Right lobe of liver (tissue), 6 donors: ENCODE measurements around the gene LSMEM2. TPM values are rescaled to one million over a fixed set of nuclear protein-coding genes. Genes with fewer than 3 reads are reported as not detected.

Source experiments
- ATAC-seq, 4 donors: fragments of 200-7000 bp; cut with Tn5 transposase; one replicate each; pipeline ENCODE4 v1.9.1; 2020; ENCODE audit warnings: mild to moderate bottlenecking in 4 of 4, moderate library complexity in 4 of 4
- DNase-seq, 3 donors: peaks; one replicate each; pipeline ENCODE4 v3.0.0-alpha.2; 2020
- H3K27ac ChIP-seq, 3 donors: fragments of 200-600 bp; one replicate each; pipeline ENCODE4 v1.8.0; 2022
- H3K27me3 ChIP-seq, 2 donors: fragments of 200-600 bp; one replicate each; pipeline ENCODE4 v1.8.0; 2022
- H3K36me3 ChIP-seq, 4 donors: fragments of 200-600 bp; sonication (generic) in 1 of 4; one replicate each; pipeline versions ENCODE4 v1.5.1 to v1.8.0; 2017 to 2022; ENCODE audit warnings: control low read depth in 1 of 4
- H3K4me1 ChIP-seq, 4 donors: fragments of 200-600 bp; sonication (generic) in 1 of 4; one replicate each; pipeline versions ENCODE4 v1.5.1 to v1.8.0; 2017 to 2022; ENCODE audit warnings: control low read depth in 1 of 4
- H3K4me3 ChIP-seq, 3 donors: fragments of 200-600 bp; one replicate each; pipeline ENCODE4 v1.8.0; 2022
- H3K9me3 ChIP-seq, 4 donors: fragments of 200-600 bp; sonication (generic) in 1 of 4; one replicate each; pipeline versions ENCODE4 v1.5.1 to v1.8.0; 2017 to 2022; ENCODE audit warnings: control low read depth in 1 of 4
- CTCF ChIP-seq, 4 donors: fragments of 200-600 bp in 3 of 4; fragments of 450-650 bp in 1 of 4; IDR thresholded peaks; one replicate each; pipeline versions ENCODE4 v1.5.1 to v1.8.0; 2016 to 2022; ENCODE audit warnings: antibody characterized with exemption in 4 of 4, mild to moderate bottlenecking in 2 of 4
- POLR2A ChIP-seq: fragments of 450-650 bp; IDR thresholded peaks from one replicate; pipeline ENCODE4 v1.6.1; 2017; ENCODE audit warnings: antibody characterized with exemption, mild to moderate bottlenecking
- WGBS: methylation state at CpG from one replicate; pipeline ENCODE4 v1.1.6; 2018; ENCODE audit warnings: low coverage, low lambda C conversion rate; ENCODE audit not compliant: insufficient coverage; ENCODE audit errors: missing lambda C conversion rate; 5-methylcytosine and 5-hydroxymethylcytosine counted together
- intact Hi-C, 2 donors: fragments of 100-400 bp; cut with DNase I; formaldehyde crosslinking; loops; one replicate each; pipeline versions ENCODE4 v1.11.2 to v1.14.1; 2022
- total RNA-seq, 6 experiments: library from RNA; depleted of rRNA in 2 of 6; stranded (reverse); fragments of >200 nt in 2 of 6; fragmentation: NEBNext Ultra II Directional in 3 of 6; extraction: Animal tissue kit (Norgen Biotek cat#: 25700) in 3 of 6; gene quantifications; one replicate each; pipeline versions ENCODE4 v1.1.0 to v1.2.4, GENCODE V29; 2016 to 2023
- donor health status: DM: no; HTN: yes; CAD: no.
- donor health status: DM: no; HTN: no; CAD: no.
- donor health status: DM: no; HTN: no; CAD: no.
- donor health status: DM: no; HTN: yes; CAD: no.
- donor health status: DM: no; HTN: yes; CAD: no.

The LSMEM2 gene
- total RNA-seq, 6 experiments from 2014 or later = not detected

GRCh38 chr3:50248387-50248786 lies 30.5 kb upstream of the LSMEM2 start:
- Histone ChIP-seq H3K4me3 (no peak overlapping the region), H3K4me1 (peaks cover 0 to 70% (median 14%) of the 10 kb centered on the region in 4 donors), H3K36me3 (peaks cover 0 to 9% (median 3%) of the 10 kb centered on the region in 4 donors), H3K27ac (peak overlapping the region; percentile 36 to 53 (median 43)), H3K27me3 (no peaks in the 10 kb centered on the region), H3K9me3 (no peaks in the 10 kb centered on the region)
- ATAC-seq (peak; percentile 3 to 44 (median 26)), DNase-seq (peak in 1 of 3 donors; percentile 55)
- intact Hi-C loops = no loop called here
- TF ChIP-seq POLR2A (no peak), CTCF (IDR thresholded peaks at IDR 0.05) (no peak)
- 38% methylated on average over 2 of the region's 3 CpGs for WGBS

- no peaks in the 10 kb centered on the region for H3K9me3 ChIP-seq
- no peak overlapping the region for H3K4me3 ChIP-seq
- peaks cover 0 to 70% (median 21%) of the 10 kb centered on the region in 4 donors for H3K4me1 ChIP-seq
- intact Hi-C loops = no loop called here
- peak overlapping the region in 1 of 3 donors; percentile 43 for H3K27ac ChIP-seq
- TF ChIP-seq POLR2A = no peak
- no peak for TF ChIP-seq CTCF (IDR thresholded peaks at IDR 0.05)
- no peak for ATAC-seq
- DNase-seq = no peak
- 90% methylated on average over 2 of the region's 5 CpGs for WGBS
- H3K27me3 ChIP-seq = no peaks in the 10 kb centered on the region
- peaks cover 0 to 9% (median 3%) of the 10 kb centered on the region in 4 donors for H3K36me3 ChIP-seq
These were observed 29.4 kb upstream of the LSMEM2 start for GRCh38 chr3:50249457-50249856.

GRCh38 chr3:50250514-50250913 lies 28.4 kb upstream of the LSMEM2 start:
- no peak overlapping the region for H3K4me3 ChIP-seq
- no peaks in the 10 kb centered on the region for H3K9me3 ChIP-seq
- H3K36me3 ChIP-seq = peaks cover 0 to 9% (median 4%) of the 10 kb centered on the region in 4 donors
- ATAC-seq (no peak), DNase-seq (no peak)
- peaks cover 0 to 70% (median 26%) of the 10 kb centered on the region in 4 donors for H3K4me1 ChIP-seq
- TF ChIP-seq POLR2A (no peak), CTCF (IDR thresholded peaks at IDR 0.05) (no peak)
- intact Hi-C loops = no loop called here
- no peak overlapping the region for H3K27ac ChIP-seq
- no peaks in the 10 kb centered on the region for H3K27me3 ChIP-seq
- WGBS = no CpG with 5 or more reads among the region's 4 CpGs

- DNase-seq (no peak), ATAC-seq (no peak)
- no peaks in the 10 kb centered on the region for H3K9me3 ChIP-seq
- no peak overlapping the region for H3K27ac ChIP-seq
- TF ChIP-seq CTCF (IDR thresholded peaks at IDR 0.05) = no peak
- TF ChIP-seq POLR2A = no peak
- H3K27me3 ChIP-seq = no peaks in the 10 kb centered on the region
- intact Hi-C loops = no loop called here
- 57% methylated on average over 3 of the region's 8 CpGs for WGBS
- H3K4me1 ChIP-seq = peaks cover 0 to 64% (median 27%) of the 10 kb centered on the region in 4 donors
- H3K36me3 ChIP-seq = peaks cover 0 to 13% (median 5%) of the 10 kb centered on the region in 4 donors
- H3K4me3 ChIP-seq = no peak overlapping the region
These were observed 27.7 kb upstream of the LSMEM2 start for GRCh38 chr3:50251220-50251619.
